HG03460 (cell line): ENCODE results near the gene UTF1.

ENCODE experiments used
- ATAC-seq: cut with Tn5 transposase; IDR thresholded peaks from one replicate; pipeline ENCODE4 v1.9.1; 2021; ENCODE audit not compliant: unreplicated experiment

Gene UTF1

GRCh38 chr10:133276435-133277201 lies 46.6 kb downstream of the UTF1 start, which contains the start of gene ADAM8:
ADAM8 (minus strand) TSS chr10:133276868; CDS start chr10:133276817, 51 bp downstream.
- ATAC-seq: peak; percentile 51

DNA sequence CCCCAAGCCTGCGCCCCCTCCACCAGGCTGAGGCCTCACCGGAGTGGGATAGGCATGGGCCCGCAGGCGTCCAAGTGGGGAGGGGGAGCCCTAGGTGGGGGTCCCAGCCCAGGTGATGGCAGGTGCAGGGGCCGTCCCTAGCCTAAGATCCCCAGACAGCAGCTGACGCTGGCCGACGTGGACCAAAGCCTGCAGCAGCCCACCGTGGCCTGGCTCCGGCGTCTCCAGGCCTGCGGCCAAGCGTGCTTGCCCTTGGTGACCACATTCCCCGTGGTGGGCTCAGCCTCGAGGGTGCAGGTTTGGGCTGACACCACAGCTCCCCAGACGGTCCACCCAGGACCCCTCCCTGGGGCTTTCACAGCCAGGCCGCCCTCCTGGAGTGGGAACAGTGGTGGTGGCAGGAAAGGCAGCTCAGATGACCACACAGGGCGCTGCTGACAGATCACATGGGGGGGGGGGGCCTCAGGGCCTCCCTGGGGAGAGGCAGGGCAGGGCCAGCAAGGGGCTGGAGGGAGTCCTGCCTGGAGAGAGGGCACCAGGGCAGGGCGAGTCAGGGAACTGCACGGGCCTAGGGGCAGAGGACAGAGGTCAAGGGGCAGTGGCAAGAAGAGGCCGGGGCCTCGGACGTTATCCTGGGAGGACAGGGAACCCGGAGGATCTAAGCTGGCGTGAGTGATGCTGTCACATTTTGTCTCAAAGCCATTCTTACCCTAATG lies 47.4 kb downstream of the UTF1 start:
- ATAC-seq: no peak

DNA sequence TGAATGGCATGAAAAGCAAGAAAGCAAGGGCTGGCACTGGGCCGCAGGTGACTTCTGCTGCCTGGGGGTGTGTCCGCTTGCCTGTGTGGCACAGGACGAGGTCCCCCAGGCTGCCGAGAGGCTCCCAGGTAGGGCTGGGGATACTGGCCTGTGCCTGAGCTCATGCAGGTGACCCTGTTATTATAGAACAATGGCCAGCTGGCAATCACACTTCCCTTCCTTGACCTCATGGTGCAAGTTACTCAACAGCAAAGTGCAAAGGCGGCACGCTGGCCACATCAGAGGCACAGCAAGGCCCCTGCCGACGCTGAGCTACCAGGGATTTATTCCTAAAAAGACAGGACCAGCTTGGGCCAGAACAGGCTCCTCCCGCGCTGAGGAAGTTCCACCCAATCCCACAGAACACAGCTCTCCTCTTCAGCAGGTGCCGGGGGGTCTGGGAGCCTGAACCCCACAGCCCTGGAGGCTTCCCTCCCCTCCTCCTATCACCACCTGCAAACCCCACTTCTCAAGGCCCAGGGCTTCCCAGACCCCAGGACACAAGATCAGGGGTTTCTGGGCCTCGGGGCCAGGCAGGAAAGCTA lies 48.1 kb downstream of the UTF1 start:
- ATAC-seq: no peak

DNA sequence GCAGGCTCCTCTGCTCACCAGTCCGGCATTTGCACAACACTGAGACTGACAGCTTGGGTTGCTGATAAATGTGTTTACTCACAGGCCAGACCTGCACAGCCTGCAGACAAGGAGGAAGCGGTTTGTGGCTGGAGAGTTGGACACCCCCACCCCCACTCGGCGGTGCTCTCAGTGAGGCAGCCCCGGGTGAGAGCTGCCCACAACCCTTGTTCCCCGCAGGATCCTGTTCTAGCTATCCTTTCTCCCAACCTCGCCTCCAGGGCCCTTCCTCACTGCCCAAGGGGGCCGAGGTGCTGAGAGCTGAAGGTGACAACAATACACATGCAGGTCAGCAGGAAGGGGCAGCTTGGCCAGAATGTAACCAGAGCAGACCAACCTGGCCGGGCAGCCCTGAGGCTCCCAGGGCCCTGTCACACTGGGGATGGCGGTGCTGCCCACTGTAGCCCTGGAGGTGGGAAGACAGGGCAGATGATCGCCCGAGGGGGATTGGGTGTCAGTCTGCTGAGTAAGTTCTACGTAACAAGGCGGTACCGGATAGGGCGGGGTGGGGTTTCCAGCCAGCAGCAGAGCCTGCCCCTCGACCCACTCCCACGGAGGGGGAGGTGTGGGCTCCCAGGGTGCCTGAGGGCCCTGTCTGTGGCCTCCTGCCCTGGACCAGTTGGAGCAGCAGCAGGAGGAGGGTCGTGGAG lies 48.7 kb downstream of the UTF1 start:
- ATAC-seq: peak; percentile 42

- no peak for ATAC-seq
These were observed 49.6 kb downstream of the UTF1 start for GRCh38 chr10:133279326-133280226.

GRCh38 chr10:133280391-133281059 lies 50.5 kb downstream of the UTF1 start:
- no peak for ATAC-seq

- ATAC-seq: no peak
These were observed 51.1 kb downstream of the UTF1 start for GRCh38 chr10:133281084-133281483.
